CD4-positive, alpha-beta memory T cell (primary cell): ENCODE results near the gene JAKMIP2. TPM values are rescaled to one million over a fixed set of nuclear protein-coding genes. Genes with fewer than 3 reads are reported as not detected.

ENCODE experiments used
- CTCF ChIA-PET: fragments of 350-600 bp; sonication (Branson Sonifier 250); formaldehyde crosslinking; loops from one replicate; lab custom pipeline; 2021; ENCODE audit warnings: inconsistent platforms; ENCODE audit not compliant: partially characterized antibody; lab: Charles Lee
- POLR2A ChIA-PET: fragments of 350-600 bp; sonication (Branson Sonifier 250); formaldehyde crosslinking; loops from one replicate; lab custom pipeline; 2021; ENCODE audit not compliant: partially characterized antibody; lab: Charles Lee
- DNase-seq, 5 donors: peaks; one replicate each; pipeline versions ENCODE4 v3.0.0 to v3.0.0-alpha.2; 2020 to 2022; ENCODE audit warnings: mixed read lengths in 1 of 5
- H3K27ac ChIP-seq: one replicate; pipeline ENCODE4 v1.7.0; 2013; ENCODE audit warnings: low read depth, low read length
- H3K27me3 ChIP-seq: 2 replicates; pipeline ENCODE4 v1.7.0; 2013; ENCODE audit warnings: mild to moderate bottlenecking, low read length, moderate library complexity; ENCODE audit not compliant: insufficient read depth
- H3K36me3 ChIP-seq: 2 replicates; pipeline ENCODE4 v1.7.0; 2013; ENCODE audit warnings: mild to moderate bottlenecking, low read length, moderate library complexity; ENCODE audit not compliant: insufficient read depth
- H3K4me1 ChIP-seq: 2 replicates; pipeline ENCODE4 v1.7.0; 2013; ENCODE audit warnings: mild to moderate bottlenecking, low read length, moderate library complexity; ENCODE audit not compliant: insufficient read depth
- H3K4me3 ChIP-seq, 2 donors: one replicate each; pipeline ENCODE4 v1.7.0; 2013; ENCODE audit warnings: low read length in 2 of 2, mild to moderate bottlenecking in 1 of 2
- H3K9me3 ChIP-seq, 2 donors: one replicate each; pipeline ENCODE4 v1.7.0; 2013; ENCODE audit warnings: low read length in 2 of 2, control low read depth in 1 of 2; ENCODE audit not compliant: control insufficient read depth in 1 of 2
- H3K27ac Mint-ChIP-seq, 7 donors: one replicate each; pipeline ENCODE4 v1.8.0; 2020 to 2021; ENCODE audit warnings: mixed read lengths in 7 of 7, mild to moderate bottlenecking in 6 of 7, inconsistent platforms in 3 of 7, moderate library complexity in 3 of 7
- H3K27me3 Mint-ChIP-seq, 2 donors: one replicate each; pipeline ENCODE4 v1.8.0; 2020 to 2021; ENCODE audit warnings: mixed read lengths in 2 of 2
- H3K36me3 Mint-ChIP-seq, 2 donors: one replicate each; pipeline ENCODE4 v1.8.0; 2020 to 2021; ENCODE audit warnings: mixed read lengths in 2 of 2, inconsistent platforms in 1 of 2, mild to moderate bottlenecking in 1 of 2
- H3K4me1 Mint-ChIP-seq, 4 donors: one replicate each; pipeline ENCODE4 v1.8.0; 2020 to 2021; ENCODE audit warnings: mixed read lengths in 4 of 4, mild to moderate bottlenecking in 1 of 4
- H3K4me3 Mint-ChIP-seq, 8 donors: one replicate each; pipeline ENCODE4 v1.8.0; 2020 to 2021; ENCODE audit warnings: mixed read lengths in 8 of 8, mild to moderate bottlenecking in 7 of 8, moderate library complexity in 6 of 8, inconsistent platforms in 3 of 8
- H3K9me3 Mint-ChIP-seq, 8 donors: one replicate each; pipeline ENCODE4 v1.8.0; 2020 to 2021; ENCODE audit warnings: mixed read lengths in 8 of 8, mild to moderate bottlenecking in 5 of 8, inconsistent platforms in 3 of 8, moderate library complexity in 1 of 8
- intact Hi-C: fragments of 100-400 bp; cut with micrococcal nuclease; formaldehyde crosslinking; loops from one replicate; pipeline ENCODE4 v1.15.1; 2023
- polyA plus RNA-seq, 2 donors: library from polyadenylated mRNA; unstranded; fragments of 300-500 nt; fragmentation: Illumina TruSeq; gene quantifications; one replicate each; pipeline ENCODE4 v1.2.3, GENCODE V29; 2021
- total RNA-seq, 2 experiments: library from RNA; stranded (reverse); gene quantifications; one replicate each; pipeline ENCODE4 v1.2.3, GENCODE V29; 2021

Gene JAKMIP2
- total and polyA plus RNA-seq, 4 experiments from 2014 or later = 0.32 to 1.7 (median 1.0) TPM

GRCh38 chr5:147568710-147569406 lies 213.7 kb downstream of the JAKMIP2 start:
- Histone ChIP-seq H3K27me3 (no peaks in the 10 kb centered on the region), H3K4me1 (no peaks in the 10 kb centered on the region), H3K36me3 (no peaks in the 10 kb centered on the region), H3K4me3 (no peak overlapping the region), H3K27ac (no peak overlapping the region), H3K9me3 (no peaks in the 10 kb centered on the region)
- Mint-ChIP-seq H3K9me3 (no peaks in the 10 kb centered on the region), H3K4me3 (no peak overlapping the region), H3K27ac (no peak overlapping the region), H3K36me3 (no peaks in the 10 kb centered on the region), H3K27me3 (peaks cover 0 to 2% of the 10 kb centered on the region in 2 donors), H3K4me1 (no peaks in the 10 kb centered on the region)
- CTCF ChIA-PET = no interaction called here
- DNase-seq = no peak
- intact Hi-C loops = no loop called here
- POLR2A ChIA-PET = no interaction called here

- DNase-seq = no peak
- H3K4me3 ChIP-seq = no peak overlapping the region
- H3K4me3 Mint-ChIP-seq = no peak overlapping the region
- H3K36me3 Mint-ChIP-seq = no peaks in the 10 kb centered on the region
- intact Hi-C loops = no loop called here
- no peaks in the 10 kb centered on the region for H3K4me1 Mint-ChIP-seq
- no peaks in the 10 kb centered on the region for H3K36me3 ChIP-seq
- no peaks in the 10 kb centered on the region for H3K27me3 ChIP-seq
- peaks cover 0 to 2% of the 10 kb centered on the region in 2 donors for H3K27me3 Mint-ChIP-seq
- CTCF ChIA-PET = no interaction called here
- H3K27ac Mint-ChIP-seq = no peak overlapping the region
- H3K9me3 ChIP-seq = no peaks in the 10 kb centered on the region
- H3K4me1 ChIP-seq = no peaks in the 10 kb centered on the region
- no peaks in the 10 kb centered on the region for H3K9me3 Mint-ChIP-seq
- no peak overlapping the region for H3K27ac ChIP-seq
- POLR2A ChIA-PET = no interaction called here
These were observed 214.5 kb downstream of the JAKMIP2 start for GRCh38 chr5:147567917-147568598.

GRCh38 chr5:147565524-147565923 lies 217.0 kb downstream of the JAKMIP2 start:
- CTCF ChIA-PET = no interaction called here
- Histone ChIP-seq H3K4me1 (no peaks in the 10 kb centered on the region), H3K4me3 (no peak overlapping the region), H3K27ac (no peak overlapping the region), H3K36me3 (no peaks in the 10 kb centered on the region), H3K9me3 (no peaks in the 10 kb centered on the region), H3K27me3 (no peaks in the 10 kb centered on the region)
- Mint-ChIP-seq H3K4me3 (no peak overlapping the region), H3K36me3 (no peaks in the 10 kb centered on the region), H3K27me3 (peaks cover 0 to 2% of the 10 kb centered on the region in 2 donors), H3K9me3 (no peaks in the 10 kb centered on the region), H3K4me1 (no peaks in the 10 kb centered on the region), H3K27ac (no peak overlapping the region)
- POLR2A ChIA-PET = no interaction called here
- DNase-seq = no peak
- intact Hi-C loops = no loop called here

- no peaks in the 10 kb centered on the region for H3K36me3 ChIP-seq
These were observed 218.4 kb downstream of the JAKMIP2 start for GRCh38 chr5:147564124-147564486.

GRCh38 chr5:147563466-147564123 lies 218.9 kb downstream of the JAKMIP2 start:
- no peaks in the 10 kb centered on the region for H3K9me3 Mint-ChIP-seq
- Histone ChIP-seq H3K4me3 (no peak overlapping the region), H3K9me3 (no peaks in the 10 kb centered on the region), H3K36me3 (no peaks in the 10 kb centered on the region), H3K4me1 (no peaks in the 10 kb centered on the region), H3K27ac (no peak overlapping the region), H3K27me3 (no peaks in the 10 kb centered on the region)
- no peaks in the 10 kb centered on the region for H3K4me1 Mint-ChIP-seq
- H3K27ac Mint-ChIP-seq = no peak overlapping the region
- H3K27me3 Mint-ChIP-seq = no peaks in the 10 kb centered on the region
- CTCF ChIA-PET = no interaction called here
- no peak overlapping the region for H3K4me3 Mint-ChIP-seq
- POLR2A ChIA-PET = no interaction called here
- no peak for DNase-seq
- H3K36me3 Mint-ChIP-seq = no peaks in the 10 kb centered on the region
- intact Hi-C loops = no loop called here

More at GRCh38 chr5:147564124-147564486, 218.4 kb downstream of the JAKMIP2 start:
- Mint-ChIP-seq H3K4me3 (no peak overlapping the region), H3K9me3 (no peaks in the 10 kb centered on the region), H3K36me3 (no peaks in the 10 kb centered on the region), H3K4me1 (no peaks in the 10 kb centered on the region), H3K27ac (no peak overlapping the region), H3K27me3 (no peaks in the 10 kb centered on the region)
- no peaks in the 10 kb centered on the region for H3K4me1 ChIP-seq
- H3K9me3 ChIP-seq = no peaks in the 10 kb centered on the region
- H3K27me3 ChIP-seq = no peaks in the 10 kb centered on the region
- intact Hi-C loops = no loop called here
- no peak for DNase-seq
- no peak overlapping the region for H3K4me3 ChIP-seq
- ChIA-PET POLR2A (no interaction called here), CTCF (no interaction called here)
- H3K27ac ChIP-seq = no peak overlapping the region

GRCh38 chr5:147561435-147561834 lies 221.1 kb downstream of the JAKMIP2 start:
- DNase-seq = no peak
- no peaks in the 10 kb centered on the region for H3K27me3 Mint-ChIP-seq
- no peak overlapping the region for H3K4me3 Mint-ChIP-seq
- H3K36me3 Mint-ChIP-seq = no peaks in the 10 kb centered on the region
- POLR2A ChIA-PET = no interaction called here
- Histone ChIP-seq H3K4me1 (no peaks in the 10 kb centered on the region), H3K27ac (no peak overlapping the region), H3K27me3 (no peaks in the 10 kb centered on the region), H3K9me3 (no peaks in the 10 kb centered on the region), H3K4me3 (no peak overlapping the region), H3K36me3 (no peaks in the 10 kb centered on the region)
- H3K27ac Mint-ChIP-seq = peak overlapping the region in 1 of 7 donors; percentile 5
- intact Hi-C loops = no loop called here
- no peaks in the 10 kb centered on the region for H3K9me3 Mint-ChIP-seq
- H3K4me1 Mint-ChIP-seq = no peaks in the 10 kb centered on the region
- CTCF ChIA-PET = no interaction called here

- Histone ChIP-seq H3K9me3 (no peaks in the 10 kb centered on the region), H3K4me3 (no peak overlapping the region), H3K36me3 (no peaks in the 10 kb centered on the region), H3K4me1 (no peaks in the 10 kb centered on the region), H3K27me3 (no peaks in the 10 kb centered on the region), H3K27ac (no peak overlapping the region)
- H3K9me3 Mint-ChIP-seq = no peaks in the 10 kb centered on the region
- H3K27me3 Mint-ChIP-seq = no peaks in the 10 kb centered on the region
- no peak overlapping the region for H3K4me3 Mint-ChIP-seq
- H3K36me3 Mint-ChIP-seq = no peaks in the 10 kb centered on the region
- H3K27ac Mint-ChIP-seq = no peak overlapping the region
- ChIA-PET CTCF (no interaction called here), POLR2A (no interaction called here)
- intact Hi-C loops = no loop called here
- no peaks in the 10 kb centered on the region for H3K4me1 Mint-ChIP-seq
- DNase-seq = no peak
These were observed 221.7 kb downstream of the JAKMIP2 start for GRCh38 chr5:147560718-147561331.
